Heart left ventricle (tissue), 13 donors: ENCODE measurements around the gene IGHMBP2.

Experiments used
- CTCF ChIP-seq, 12 donors: fragments of 200-600 bp; sonication (generic) in 4 of 12; IDR thresholded peaks; one replicate each; pipeline versions ENCODE4 v1.5.0 to v1.8.0; 2018 to 2022; ENCODE audit warnings: antibody characterized with exemption in 12 of 12, mild to moderate bottlenecking in 5 of 12
- POLR2A ChIP-seq, 2 donors: fragments of 450-650 bp; IDR thresholded peaks; one replicate each; pipeline ENCODE4 v1.6.1; 2017; ENCODE audit warnings: antibody characterized with exemption in 2 of 2, mild to moderate bottlenecking in 2 of 2, moderate library complexity in 2 of 2
- donor health status: ischemic (EF 13 %, LVEDD 7.1; RV severe dilation, severe dysfunction).
- donor health status: DM: no; HTN: yes; CAD: no.
- donor health status: DM: no; HTN: no; CAD: no.
- donor health status: ischemic (EF 25% LVEDD 6.9; RV normal size, moderate dysfunction).
- donor health status: ischemic (EF 25% LVEDD 5.7; RV mildly dilated, moderate dysfunction).
- donor health status: ischemic (EF 35%, LVEDD 5.7; RV mildly dilated, moderate dysfunction).
- donor health status: nonischemic (EF 11% LVEDD 7.7; RV severe dilation, severe dysfunction).
- donor health status: DM: yes; HTN: yes; CAD: no.
- donor health status: PGD.
- donor health status: ischemic (EF 29% LVEDD 5.4; RV normal size, mild dysfunction).
- donor health status: nonischemic (EF 23%, LVEDD 6.1; RV moderate dilation, normal function).

- no peak for TF ChIP-seq POLR2A (IDR thresholded peaks at IDR 0.05)
- TF ChIP-seq CTCF (IDR thresholded peaks at IDR 0.05): no peak
Measured at GRCh38 chr11:68862421-68862820, 41.3 kb upstream of the IGHMBP2 start.
